GM08714 (cell line): ENCODE data around the gene RAD9A.

Experiments
- H3K4me3 ChIP-seq: fragments of 200-500 bp; sonication (Bioruptor generic); 2 replicates; pipeline ENCODE4 v1.5.1; 2014; ENCODE audit warnings: mild to moderate bottlenecking, low read length, inconsistent platforms
- ZNF274 ChIP-seq: IDR thresholded peaks from 2 replicates; pipeline ENCODE4 v1.6.1; 2012; ENCODE audit warnings: mild to moderate bottlenecking, low read depth, low read length

Gene RAD9A

GRCh38 chr11:67404515-67405195, 12.9 kb downstream of the RAD9A start:
- H3K4me3 ChIP-seq, result peak overlapping the region; percentile 78; the same call in 1 of the 2 replicates
- no peak for TF ChIP-seq ZNF274

- H3K4me3 ChIP-seq, result no peak overlapping the region; the same call in 1 of the 2 replicates
- TF ChIP-seq ZNF274, result no peak
These were observed 13.4 kb downstream of the RAD9A start for GRCh38 chr11:67405196-67405567.

DNA sequence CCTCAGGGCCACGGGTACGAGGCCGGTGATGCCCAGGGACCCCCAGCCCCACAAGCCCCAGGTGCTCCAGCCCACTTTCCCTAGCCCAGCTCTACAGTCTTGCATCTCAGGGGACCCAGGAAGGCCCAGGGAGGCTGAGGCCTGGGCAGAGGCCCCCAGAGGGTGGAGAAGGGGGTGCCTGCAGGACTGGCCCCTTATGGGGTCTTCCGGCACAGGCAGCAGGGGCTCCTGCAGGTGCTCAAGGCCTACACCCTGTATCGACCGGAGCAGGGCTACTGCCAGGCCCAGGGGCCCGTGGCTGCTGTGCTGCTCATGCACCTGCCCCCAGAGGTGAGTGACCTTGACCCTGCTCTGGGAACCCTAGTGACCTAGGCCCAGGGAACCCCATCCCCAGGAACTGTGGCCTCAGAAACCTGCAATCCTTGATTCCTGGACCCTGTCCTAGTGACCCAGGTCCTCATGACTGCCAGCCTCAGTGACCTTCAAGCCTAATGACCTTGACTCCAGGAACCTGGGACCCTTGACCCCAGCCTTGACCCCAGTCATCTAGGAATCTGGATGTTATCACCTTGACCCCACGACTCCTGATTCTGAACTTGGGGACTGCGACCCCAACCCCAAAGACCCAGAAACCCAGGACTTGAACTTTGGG, 14.0 kb downstream of the RAD9A start:
- TF ChIP-seq ZNF274, result no peak
- no peak overlapping the region for H3K4me3 ChIP-seq

DNA sequence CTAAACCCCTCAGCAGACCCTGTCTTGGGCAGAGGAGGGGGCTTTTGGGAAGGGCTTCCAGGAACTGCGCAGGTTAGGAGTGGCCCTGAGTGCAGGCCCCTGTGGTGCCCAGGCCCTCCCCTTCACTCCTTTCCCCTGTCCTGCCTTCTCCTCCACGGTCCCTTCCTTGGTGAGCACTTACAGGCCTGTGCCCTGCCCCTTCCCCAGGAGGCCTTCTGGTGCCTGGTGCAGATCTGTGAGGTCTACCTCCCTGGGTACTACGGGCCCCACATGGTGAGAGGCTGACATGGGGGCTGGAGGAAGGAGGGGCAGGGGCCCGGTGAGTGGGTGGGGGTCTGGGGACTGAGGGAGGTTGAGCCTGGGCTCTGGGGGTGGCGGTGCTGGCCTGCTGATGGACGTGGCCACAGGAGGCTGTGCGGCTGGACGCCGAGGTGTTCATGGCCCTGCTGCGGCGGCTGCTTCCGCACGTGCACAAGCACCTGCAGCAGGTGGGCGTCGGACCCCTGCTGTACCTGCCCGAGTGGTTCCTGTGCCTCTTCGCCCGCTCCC, 14.7 kb downstream of the RAD9A start:
- no peak overlapping the region for H3K4me3 ChIP-seq
- TF ChIP-seq ZNF274, result no peak

- H3K4me3 ChIP-seq, result no peak overlapping the region
- no peak for TF ChIP-seq ZNF274
These were observed 15.3 kb downstream of the RAD9A start for GRCh38 chr11:67406969-67407687.

GRCh38 chr11:67407688-67408163, 15.9 kb downstream of the RAD9A start:
- H3K4me3 ChIP-seq, result no peak overlapping the region
- TF ChIP-seq ZNF274, result no peak

DNA sequence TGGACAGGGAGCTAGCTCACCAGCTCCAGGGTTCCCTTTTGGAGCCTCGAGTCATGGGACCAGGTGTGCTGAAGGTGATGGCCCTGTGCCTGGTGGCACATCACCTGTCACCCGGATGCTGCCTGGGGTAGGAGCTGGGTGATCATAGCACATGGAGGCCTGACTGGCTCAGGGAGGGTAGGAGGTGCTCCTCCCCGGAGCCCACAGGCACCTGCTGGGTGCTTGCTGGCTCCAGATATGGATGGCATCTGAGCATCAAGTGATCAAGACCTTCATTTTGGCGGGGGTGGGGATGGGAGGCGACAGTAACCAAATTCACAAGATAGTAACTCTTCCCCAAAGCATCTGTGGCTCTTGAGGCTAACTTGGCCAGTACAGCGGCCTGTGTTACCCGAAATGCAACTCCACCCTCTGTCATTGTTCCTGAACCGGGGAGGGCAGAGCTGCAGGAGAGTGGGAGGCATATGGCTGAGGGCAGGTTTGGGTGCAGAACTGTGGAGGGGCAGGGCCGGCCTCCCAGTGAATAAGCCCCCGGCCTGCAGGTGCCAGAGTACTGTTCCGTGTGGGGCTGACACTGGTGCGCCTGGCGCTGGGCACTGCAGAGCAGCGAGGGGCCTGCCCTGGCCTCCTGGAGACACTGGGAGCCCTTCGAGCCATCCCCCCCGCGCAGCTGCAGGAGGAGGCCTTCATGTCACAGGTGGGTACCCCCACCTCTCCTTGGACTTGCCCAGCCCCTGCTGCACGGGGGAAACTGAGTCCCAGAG, 16.8 kb downstream of the RAD9A start:
- TF ChIP-seq ZNF274, result no peak
- H3K4me3 ChIP-seq, result no peak overlapping the region; the same call in 1 of the 2 replicates

DNA sequence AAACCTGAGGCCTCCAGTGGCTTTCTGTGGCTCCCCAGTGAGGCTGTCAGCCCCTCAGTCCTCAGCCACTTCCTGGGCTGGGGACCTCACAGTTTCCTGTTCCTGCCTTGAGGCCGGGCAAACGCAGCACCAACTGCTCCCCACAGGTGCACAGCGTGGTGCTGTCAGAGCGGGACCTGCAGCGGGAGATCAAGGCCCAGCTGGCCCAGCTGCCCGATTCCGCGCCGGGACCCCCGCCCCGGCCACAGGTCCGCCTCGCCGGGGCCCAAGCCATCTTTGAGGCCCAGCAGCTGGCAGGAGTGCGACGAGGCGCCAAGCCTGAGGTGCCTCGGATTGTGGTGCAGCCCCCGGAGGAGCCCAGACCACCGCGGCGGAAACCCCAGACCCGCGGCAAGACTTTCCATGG, 17.5 kb downstream of the RAD9A start:
- no peak for TF ChIP-seq ZNF274
- peak overlapping the region; percentile 39; the same call in 1 of the 2 replicates for H3K4me3 ChIP-seq

- H3K4me3 ChIP-seq, result peak overlapping the region; percentile 39; the same call in 1 of the 2 replicates
- no peak for TF ChIP-seq ZNF274
These were observed 18.1 kb downstream of the RAD9A start for GRCh38 chr11:67409781-67410368.

DNA sequence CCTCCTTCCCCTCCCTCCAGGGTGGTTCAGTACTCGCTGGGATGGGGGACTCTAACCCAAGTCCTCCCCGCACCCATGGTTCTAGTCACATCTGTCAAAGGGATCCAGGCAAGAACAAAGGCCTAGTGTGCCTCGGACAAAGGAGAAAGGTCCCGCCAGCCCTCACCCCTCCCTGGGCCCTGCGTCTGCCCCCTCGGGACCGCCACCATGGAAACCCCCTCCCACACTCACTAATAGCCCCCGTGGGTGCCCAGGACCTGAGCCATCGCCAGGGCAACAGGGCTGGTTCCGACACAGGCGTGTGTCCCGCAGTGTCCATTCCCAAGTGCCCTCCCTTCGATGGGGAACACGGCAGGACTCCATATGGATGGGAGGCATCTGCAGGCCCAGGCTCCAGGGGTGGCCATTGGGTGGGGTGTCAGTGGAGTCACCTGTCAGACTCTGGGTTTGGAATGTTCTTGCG, 18.6 kb downstream of the RAD9A start:
- TF ChIP-seq ZNF274, result no peak
- H3K4me3 ChIP-seq, result no peak overlapping the region

- TF ChIP-seq ZNF274, result no peak
- H3K4me3 ChIP-seq, result no peak overlapping the region
These were observed 19.4 kb downstream of the RAD9A start for GRCh38 chr11:67410984-67411784.

DNA sequence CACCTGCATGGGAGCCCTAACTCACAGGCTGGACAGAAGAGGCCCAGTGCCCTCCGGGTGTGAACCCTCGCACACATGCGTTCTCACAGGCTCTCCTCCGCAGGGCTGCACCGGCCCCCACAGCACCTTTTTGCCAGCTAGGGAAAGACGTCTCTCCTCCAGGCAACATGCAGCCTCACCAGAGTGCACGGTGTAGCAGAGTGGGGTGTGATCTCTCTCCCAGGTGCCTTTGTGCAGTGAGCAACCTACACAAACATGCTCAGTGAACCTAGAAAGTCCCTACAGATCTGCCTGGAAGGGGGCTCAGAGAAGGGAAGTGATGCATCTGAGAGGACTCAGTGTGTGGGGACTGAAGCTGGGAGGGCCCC, 20.0 kb downstream of the RAD9A start:
- H3K4me3 ChIP-seq, result no peak overlapping the region
- no peak for TF ChIP-seq ZNF274
